Thoracic aorta (tissue), 2 donors: ENCODE measurements around the gene RASSF6. TPM values are rescaled to one million over a fixed set of nuclear protein-coding genes. Genes with fewer than 3 reads are reported as not detected.

Source experiments
- ATAC-seq: fragments of 150-250 bp; one replicate; pipeline ENCODE4 v1.8.0; 2017; ENCODE audit warnings: low read depth; ENCODE audit not compliant: insufficient number of reproducible peaks, low FRiP score
- DNase-seq: peaks from one replicate; pipeline ENCODE4 v3.0.0-alpha.2; 2020; ENCODE audit warnings: low spot score
- H3K27ac ChIP-seq, 2 donors: fragments of 200-600 bp; sonication (generic); 1 replicate in 1 of 2; 2 replicates in 1 of 2; pipeline ENCODE4 v1.5.1; 2016; ENCODE audit warnings: mild to moderate bottlenecking in 2 of 2, moderate library complexity in 2 of 2
- H3K27me3 ChIP-seq: fragments of 200-600 bp; sonication (generic); replicated peaks from 2 replicates; pipeline ENCODE4 v1.6.0; 2016; ENCODE audit warnings: mild to moderate bottlenecking; ENCODE audit not compliant: insufficient read depth
- H3K36me3 ChIP-seq: fragments of 200-600 bp; sonication (generic); one replicate; pipeline ENCODE4 v1.5.1; 2016
- H3K4me1 ChIP-seq, 2 donors: fragments of 200-600 bp; sonication (generic); 1 replicate in 1 of 2; 2 replicates in 1 of 2; pipeline versions ENCODE4 v1.5.1 to v1.6.0; 2016; ENCODE audit warnings: low read depth in 2 of 2, mild to moderate bottlenecking in 1 of 2; ENCODE audit not compliant: control insufficient read depth in 1 of 2
- H3K4me3 ChIP-seq: fragments of 200-600 bp; sonication (generic); 2 replicates; pipeline ENCODE4 v1.5.1; 2016; ENCODE audit warnings: mild to moderate bottlenecking
- H3K9me3 ChIP-seq: fragments of 200-600 bp; sonication (generic); 2 replicates; pipeline ENCODE4 v1.5.1; 2016
- CTCF ChIP-seq: fragments of 200-600 bp; sonication (generic); IDR thresholded peaks from one replicate; pipeline ENCODE4 v1.5.1; 2019; ENCODE audit warnings: antibody characterized with exemption
- total RNA-seq, 2 donors: library from RNA; depleted of rRNA; stranded (reverse); fragments of >200 nt; gene quantifications; one replicate each; pipeline versions ENCODE4 v1.1.0 to v1.2.3, GENCODE V29; 2016

RASSF6 gene
- total RNA-seq, 2 donors from 2014 or later = 0.56 TPM; not detected in 1

- Histone ChIP-seq H3K27me3 (no peaks in the 10 kb centered on the region), H3K9me3 (no peaks in the 10 kb centered on the region), H3K4me1 (no peaks in the 10 kb centered on the region), H3K36me3 (no peaks in the 10 kb centered on the region), H3K27ac (no peak overlapping the region), H3K4me3 (no peak overlapping the region)
- ATAC-seq = no peak
- TF ChIP-seq CTCF = no peak
- DNase-seq = no peak
Observed at GRCh38 chr4:73527196-73527595, 93.0 kb downstream of the RASSF6 start.

- DNase-seq = no peak
- Histone ChIP-seq H3K27ac (no peak overlapping the region), H3K27me3 (no peaks in the 10 kb centered on the region), H3K36me3 (no peaks in the 10 kb centered on the region), H3K9me3 (no peaks in the 10 kb centered on the region), H3K4me1 (no peaks in the 10 kb centered on the region), H3K4me3 (no peak overlapping the region)
- TF ChIP-seq CTCF = no peak
- no peak for ATAC-seq
Observed at GRCh38 chr4:73525611-73526010, 94.6 kb downstream of the RASSF6 start.

GRCh38 chr4:73523126-73523525 lies 97.1 kb downstream of the RASSF6 start:
- no peak overlapping the region for H3K27ac ChIP-seq
- TF ChIP-seq CTCF = no peak
- H3K36me3 ChIP-seq = no peaks in the 10 kb centered on the region
- DNase-seq = no peak
- H3K4me1 ChIP-seq = no peaks in the 10 kb centered on the region
- H3K27me3 ChIP-seq = no peaks in the 10 kb centered on the region
- no peak overlapping the region for H3K4me3 ChIP-seq
- no peaks in the 10 kb centered on the region for H3K9me3 ChIP-seq
- no peak for ATAC-seq

Other genes with a start within 250 kb of the RASSF6 start
- not detected for gene ALB, start 216.1 kb downstream of the RASSF6 start, total RNA-seq
- gene AFP, start 184.2 kb downstream of the RASSF6 start, total RNA-seq = not detected
- gene AFM, start 138.7 kb downstream of the RASSF6 start, total RNA-seq = not detected
- gene CXCL8, start 120.1 kb upstream of the RASSF6 start, total RNA-seq = 1 to 10 TPM; 5.4 to 6.9 TPM
- not detected for gene CXCL6, start 216.2 kb upstream of the RASSF6 start, total RNA-seq
- gene PF4V1, start 232.9 kb upstream of the RASSF6 start, total RNA-seq = not detected
- 1 to 10 TPM in 1 of 2 donors, under 1 TPM in 1; 0.68 to 8.7 TPM for gene CXCL1, start 249.0 kb upstream of the RASSF6 start, total RNA-seq